ENCODE data around the gene ITFG1.

The ITFG1 gene

DNA sequence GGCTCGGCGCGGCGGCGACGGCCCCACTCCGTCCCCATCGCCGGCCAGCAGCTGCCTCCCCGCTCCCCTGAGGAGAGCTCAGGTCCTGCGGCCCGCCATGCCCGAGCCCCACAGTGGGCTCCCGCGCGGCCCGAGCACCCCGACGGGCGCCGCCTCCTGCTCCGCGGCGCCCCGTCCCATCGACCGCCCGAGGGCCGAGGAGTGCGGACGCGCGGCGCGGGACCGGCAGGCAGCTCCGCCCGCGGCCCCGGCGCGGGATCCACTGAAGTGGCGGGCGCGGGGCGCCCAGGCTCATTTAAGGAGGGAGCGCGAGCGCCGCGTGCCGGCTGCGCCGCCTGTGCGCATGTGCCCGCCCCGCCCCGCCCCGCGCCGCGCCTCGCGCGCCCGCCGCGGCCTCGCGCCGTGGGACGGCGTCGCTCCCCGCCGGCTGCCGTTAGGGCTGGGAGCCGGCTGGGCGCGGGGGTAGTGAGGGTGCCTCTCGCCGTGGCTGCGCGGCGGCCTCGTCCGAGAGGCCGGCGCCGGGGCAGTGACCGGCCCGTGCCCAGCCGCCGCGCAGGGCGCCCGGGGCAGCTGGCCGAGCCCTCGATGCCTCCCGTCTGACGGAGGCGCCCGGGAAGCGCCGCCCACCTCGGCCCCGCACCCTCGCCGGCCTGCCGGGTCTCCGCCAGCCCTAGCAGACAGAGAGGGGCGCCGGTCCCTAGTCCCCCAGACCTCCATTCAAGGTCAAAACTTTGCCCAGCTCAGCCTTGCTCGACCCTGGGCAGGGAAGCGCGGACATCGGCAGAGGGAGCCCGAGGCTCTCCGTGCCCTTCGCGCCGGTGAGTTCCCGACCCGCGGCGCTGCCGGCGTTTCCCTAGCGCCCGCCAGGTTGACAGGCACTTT is 316.9 kb downstream of the ITFG1 start, which contains the start of gene NETO2:
NETO2 (minus strand) TSS at position 269 of the 882 bp plus-strand sequence. CDS start 333 bp downstream, outside the sequence.
- Histone ChIP-seq H3K4me3 (ENCODE audit: low read length, poor library complexity, severe bottlenecking) (no peak within 1 kb of the TSS), H3F3A (ENCODE audit: low read depth) (no peaks in the 10 kb centered on the region), H4K20me1 (ENCODE audit: insufficient read depth, low read length, poor library complexity, severe bottlenecking) (no peaks in the 10 kb centered on the region), H3K27me3 (ENCODE audit: insufficient read depth, low read length, poor library complexity, severe bottlenecking) (no peaks in the 10 kb centered on the region), H3K9me3 (ENCODE audit: insufficient read depth, low read depth, low read length) (no peaks in the 10 kb centered on the region), H3K36me3 (ENCODE audit: insufficient read depth, low read length) (no peaks in the 10 kb centered on the region), H3K4me1 (ENCODE audit: insufficient read depth, low read length, poor library complexity, severe bottlenecking) (no peaks in the 10 kb centered on the region), H3K9me2 (replicated peaks; ENCODE audit: low read depth, low read length) (no peaks in the 10 kb centered on the region), H2AFZ (ENCODE audit: low read length) (no peak within 1 kb of the TSS), H3K79me2 (ENCODE audit: insufficient read depth, low read length) (no peaks in the 10 kb centered on the region), H3K9ac (ENCODE audit: low read depth, low read length, poor library complexity, severe bottlenecking) (no peak within 1 kb of the TSS), H3K4me2 (ENCODE audit: low read depth, low read length, poor library complexity, severe bottlenecking) (no peak within 1 kb of the TSS)
- TF ChIP-seq, protein P1, sequence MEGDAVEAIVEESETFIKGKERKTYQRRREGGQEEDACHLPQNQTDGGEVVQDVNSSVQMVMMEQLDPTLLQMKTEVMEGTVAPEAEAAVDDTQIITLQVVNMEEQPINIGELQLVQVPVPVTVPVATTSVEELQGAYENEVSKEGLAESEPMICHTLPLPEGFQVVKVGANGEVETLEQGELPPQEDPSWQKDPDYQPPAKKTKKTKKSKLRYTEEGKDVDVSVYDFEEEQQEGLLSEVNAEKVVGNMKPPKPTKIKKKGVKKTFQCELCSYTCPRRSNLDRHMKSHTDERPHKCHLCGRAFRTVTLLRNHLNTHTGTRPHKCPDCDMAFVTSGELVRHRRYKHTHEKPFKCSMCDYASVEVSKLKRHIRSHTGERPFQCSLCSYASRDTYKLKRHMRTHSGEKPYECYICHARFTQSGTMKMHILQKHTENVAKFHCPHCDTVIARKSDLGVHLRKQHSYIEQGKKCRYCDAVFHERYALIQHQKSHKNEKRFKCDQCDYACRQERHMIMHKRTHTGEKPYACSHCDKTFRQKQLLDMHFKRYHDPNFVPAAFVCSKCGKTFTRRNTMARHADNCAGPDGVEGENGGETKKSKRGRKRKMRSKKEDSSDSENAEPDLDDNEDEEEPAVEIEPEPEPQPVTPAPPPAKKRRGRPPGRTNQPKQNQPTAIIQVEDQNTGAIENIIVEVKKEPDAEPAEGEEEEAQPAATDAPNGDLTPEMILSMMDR (conservative IDR thresholded peaks at IDR 0.05; ENCODE audit: low read length), result no peak
- TF ChIP-seq EZH2phosphoT487 (IDR thresholded peaks at IDR 0.05; ENCODE audit: borderline replicate concordance), result no peak

DNA sequence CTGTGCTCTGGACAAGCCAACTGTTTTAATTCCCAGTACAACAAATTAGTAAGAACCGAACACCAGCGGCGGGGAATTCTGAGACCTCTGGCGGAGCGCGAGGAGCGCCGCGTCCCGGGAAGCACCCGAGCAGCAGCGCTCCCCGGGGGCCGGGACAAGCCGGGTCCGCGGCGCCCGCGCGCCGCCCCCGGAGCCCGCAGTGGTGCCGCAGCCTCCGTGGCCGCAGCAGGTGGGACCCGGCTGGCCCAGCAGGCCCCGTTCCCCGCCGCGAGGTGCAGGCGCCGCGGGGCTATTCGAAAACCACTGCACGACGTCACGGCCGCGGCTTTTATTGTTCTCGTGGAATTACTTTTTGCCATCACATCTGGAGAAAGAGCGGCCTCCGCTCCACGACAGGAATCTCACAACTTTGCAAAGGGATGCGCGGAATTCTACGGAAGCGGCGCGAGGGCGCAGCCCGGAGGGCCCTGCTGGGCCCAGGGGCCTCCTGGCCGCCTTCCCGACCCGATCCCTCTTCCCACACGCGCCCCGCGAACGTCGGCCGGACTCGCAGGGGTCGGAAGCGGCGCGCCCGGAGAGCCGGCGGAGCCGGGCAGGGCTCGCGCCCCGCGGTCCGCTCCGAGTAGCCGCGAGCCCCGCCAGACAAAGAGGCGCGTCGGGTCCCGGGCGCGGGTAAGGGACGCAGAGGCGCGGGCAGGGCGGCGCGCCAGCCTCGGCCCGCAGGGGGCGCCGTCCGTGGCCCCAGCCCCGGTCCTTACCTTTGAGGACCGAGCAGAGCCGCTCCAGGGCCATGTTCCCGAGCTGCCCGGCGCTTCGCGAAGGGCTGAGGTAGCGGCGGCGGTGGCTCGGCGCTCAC is 317.8 kb downstream of the ITFG1 start:
- Histone ChIP-seq H3K79me2 (ENCODE audit: insufficient read depth, low read length) (no peaks in the 10 kb centered on the region), H3F3A (ENCODE audit: low read depth) (no peaks in the 10 kb centered on the region), H3K4me1 (ENCODE audit: insufficient read depth, low read length, poor library complexity, severe bottlenecking) (no peaks in the 10 kb centered on the region), H2AFZ (ENCODE audit: low read length) (no peak overlapping the region), H3K27me3 (ENCODE audit: insufficient read depth, low read length, poor library complexity, severe bottlenecking) (no peaks in the 10 kb centered on the region), H3K9me2 (replicated peaks; ENCODE audit: low read depth, low read length) (no peaks in the 10 kb centered on the region), H3K9me3 (ENCODE audit: insufficient read depth, low read depth, low read length) (no peaks in the 10 kb centered on the region), H3K36me3 (ENCODE audit: insufficient read depth, low read length) (no peaks in the 10 kb centered on the region), H3K9ac (ENCODE audit: low read depth, low read length, poor library complexity, severe bottlenecking) (no peak overlapping the region), H3K4me3 (ENCODE audit: low read length, poor library complexity, severe bottlenecking) (no peak overlapping the region), H4K20me1 (ENCODE audit: insufficient read depth, low read length, poor library complexity, severe bottlenecking) (no peaks in the 10 kb centered on the region), H3K4me2 (ENCODE audit: low read depth, low read length, poor library complexity, severe bottlenecking) (no peak overlapping the region)
- TF ChIP-seq EZH2phosphoT487 (IDR thresholded peaks at IDR 0.05; ENCODE audit: borderline replicate concordance), result no peak
- TF ChIP-seq, protein P1 (conservative IDR thresholded peaks at IDR 0.05; ENCODE audit: low read length), result no peak

DNA sequence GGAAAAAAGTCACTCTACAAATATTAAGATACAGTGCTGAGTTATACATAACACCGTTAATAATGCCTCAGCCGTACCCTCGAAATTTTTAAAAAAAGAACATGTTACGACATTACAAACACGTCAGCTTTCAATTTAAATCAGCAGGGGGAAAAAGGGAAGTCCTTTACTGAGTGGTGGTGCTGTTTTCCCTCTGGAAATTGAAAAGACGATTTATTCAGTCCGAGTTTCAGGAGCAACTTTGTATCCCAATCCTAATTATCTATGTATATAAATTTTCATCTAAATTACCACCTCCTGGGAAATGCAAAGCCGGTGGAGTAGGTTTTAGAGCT is 318.4 kb downstream of the ITFG1 start:
- no peaks in the 10 kb centered on the region for H3K4me1 ChIP-seq (ENCODE audit: insufficient read depth, low read length, poor library complexity, severe bottlenecking)
- H3K36me3 ChIP-seq (ENCODE audit: insufficient read depth, low read length), result no peaks in the 10 kb centered on the region
- TF ChIP-seq, protein P1 (conservative IDR thresholded peaks at IDR 0.05; ENCODE audit: low read length), result no peak
- TF ChIP-seq EZH2phosphoT487 (IDR thresholded peaks at IDR 0.05; ENCODE audit: borderline replicate concordance), result no peak
- no peaks in the 10 kb centered on the region for H3F3A ChIP-seq (ENCODE audit: low read depth)
- H3K9me3 ChIP-seq (ENCODE audit: insufficient read depth, low read depth, low read length), result no peaks in the 10 kb centered on the region
- no peak overlapping the region for H2AFZ ChIP-seq (ENCODE audit: low read length)
- H3K9me2 ChIP-seq (replicated peaks; ENCODE audit: low read depth, low read length), result no peaks in the 10 kb centered on the region
- no peaks in the 10 kb centered on the region for H3K27me3 ChIP-seq (ENCODE audit: insufficient read depth, low read length, poor library complexity, severe bottlenecking)
- no peak overlapping the region for H3K4me2 ChIP-seq (ENCODE audit: low read depth, low read length, poor library complexity, severe bottlenecking)
- no peaks in the 10 kb centered on the region for H3K79me2 ChIP-seq (ENCODE audit: insufficient read depth, low read length)
- H3K9ac ChIP-seq (ENCODE audit: low read depth, low read length, poor library complexity, severe bottlenecking), result no peak overlapping the region
- no peak overlapping the region for H3K4me3 ChIP-seq (ENCODE audit: low read length, poor library complexity, severe bottlenecking)
- no peaks in the 10 kb centered on the region for H4K20me1 ChIP-seq (ENCODE audit: insufficient read depth, low read length, poor library complexity, severe bottlenecking)

Data from Loucy (cell line).